ENCODE measurements around the gene TMEM132A. TPM values are rescaled to one million over a fixed set of nuclear protein-coding genes. Genes with fewer than 3 reads are reported as not detected.

TMEM132A gene
- total and polyA plus RNA-seq, 2 of the 13 experiments (the other 11 are each of a cell fraction or from before 2014, with no cell fraction given) = 11.1 to 32.9 TPM

DNA sequence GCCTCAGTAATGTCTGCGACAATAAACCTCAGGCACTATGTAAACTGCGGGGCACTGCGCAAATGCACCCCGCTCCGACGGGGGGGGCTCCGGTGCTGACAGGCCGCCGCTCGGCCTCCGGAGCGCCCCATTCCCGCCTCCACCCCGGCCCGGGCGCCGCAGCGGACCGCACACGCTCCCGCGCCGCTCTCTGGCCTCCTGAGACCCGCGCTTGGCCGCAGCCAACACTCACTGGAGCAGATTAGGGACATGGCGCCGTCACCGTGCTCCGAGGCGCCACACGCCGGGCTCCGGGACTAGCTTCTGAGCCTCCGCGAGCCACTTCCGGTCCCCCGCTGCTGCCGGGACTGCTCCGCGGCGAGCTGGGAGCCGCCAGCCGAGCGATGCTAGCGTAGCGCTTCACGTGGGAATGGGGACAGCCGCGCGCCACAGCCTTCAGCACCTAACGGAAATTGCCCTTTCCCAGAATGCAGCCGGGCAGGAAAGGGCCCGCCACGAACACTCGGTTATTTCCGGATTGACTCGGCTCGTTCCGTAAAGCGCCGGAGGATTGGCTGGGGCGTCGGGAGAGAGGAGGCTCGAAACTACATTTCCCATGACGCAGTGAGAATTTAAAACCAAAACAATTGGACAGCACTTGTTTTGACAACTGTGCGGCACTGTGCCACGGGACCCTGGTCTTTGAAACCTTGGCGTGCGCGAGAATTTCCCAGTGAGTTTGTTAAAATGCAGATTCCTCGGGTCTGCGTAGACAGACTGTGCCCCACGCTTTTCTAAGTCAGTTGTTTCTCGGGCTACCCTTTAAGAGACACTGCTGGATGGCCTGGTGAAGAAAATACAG lies 17.9 kb upstream of the TMEM132A start, which contains the start of gene PRPF19 (continued):
- peak; percentile 39; the same call in 1 of the 2 replicates for TF ChIP-seq ZNF136 (CRISPR knock-in tag; IDR thresholded peaks at IDR 0.05; ENCODE audit: low read depth)
- TF ChIP-seq, protein P1, sequence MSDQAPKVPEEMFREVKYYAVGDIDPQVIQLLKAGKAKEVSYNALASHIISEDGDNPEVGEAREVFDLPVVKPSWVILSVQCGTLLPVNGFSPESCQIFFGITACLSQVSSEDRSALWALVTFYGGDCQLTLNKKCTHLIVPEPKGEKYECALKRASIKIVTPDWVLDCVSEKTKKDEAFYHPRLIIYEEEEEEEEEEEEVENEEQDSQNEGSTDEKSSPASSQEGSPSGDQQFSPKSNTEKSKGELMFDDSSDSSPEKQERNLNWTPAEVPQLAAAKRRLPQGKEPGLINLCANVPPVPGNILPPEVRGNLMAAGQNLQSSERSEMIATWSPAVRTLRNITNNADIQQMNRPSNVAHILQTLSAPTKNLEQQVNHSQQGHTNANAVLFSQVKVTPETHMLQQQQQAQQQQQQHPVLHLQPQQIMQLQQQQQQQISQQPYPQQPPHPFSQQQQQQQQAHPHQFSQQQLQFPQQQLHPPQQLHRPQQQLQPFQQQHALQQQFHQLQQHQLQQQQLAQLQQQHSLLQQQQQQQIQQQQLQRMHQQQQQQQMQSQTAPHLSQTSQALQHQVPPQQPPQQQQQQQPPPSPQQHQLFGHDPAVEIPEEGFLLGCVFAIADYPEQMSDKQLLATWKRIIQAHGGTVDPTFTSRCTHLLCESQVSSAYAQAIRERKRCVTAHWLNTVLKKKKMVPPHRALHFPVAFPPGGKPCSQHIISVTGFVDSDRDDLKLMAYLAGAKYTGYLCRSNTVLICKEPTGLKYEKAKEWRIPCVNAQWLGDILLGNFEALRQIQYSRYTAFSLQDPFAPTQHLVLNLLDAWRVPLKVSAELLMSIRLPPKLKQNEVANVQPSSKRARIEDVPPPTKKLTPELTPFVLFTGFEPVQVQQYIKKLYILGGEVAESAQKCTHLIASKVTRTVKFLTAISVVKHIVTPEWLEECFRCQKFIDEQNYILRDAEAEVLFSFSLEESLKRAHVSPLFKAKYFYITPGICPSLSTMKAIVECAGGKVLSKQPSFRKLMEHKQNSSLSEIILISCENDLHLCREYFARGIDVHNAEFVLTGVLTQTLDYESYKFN (CRISPR knock-in tag; conservative IDR thresholded peaks at IDR 0.05) = peak; percentile 49; the same call in 1 of the 2 replicates
- peak; percentile 72 for TF ChIP-seq NR2C2 (CRISPR knock-in tag; IDR thresholded peaks at IDR 0.05; ENCODE audit: borderline replicate concordance)
- peak; percentile 72; the same call in 1 of the 2 replicates for TF ChIP-seq ARHGAP35 (CRISPR knock-in tag; IDR thresholded peaks at IDR 0.05; ENCODE audit: borderline replicate concordance)
- TF ChIP-seq, protein P2, sequence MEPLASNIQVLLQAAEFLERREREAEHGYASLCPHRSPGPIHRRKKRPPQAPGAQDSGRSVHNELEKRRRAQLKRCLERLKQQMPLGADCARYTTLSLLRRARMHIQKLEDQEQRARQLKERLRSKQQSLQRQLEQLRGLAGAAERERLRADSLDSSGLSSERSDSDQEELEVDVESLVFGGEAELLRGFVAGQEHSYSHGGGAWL (CRISPR knock-in tag; IDR thresholded peaks at IDR 0.05) = peak; percentile 85; the same call in 1 of the 2 replicates
- TF ChIP-seq ZNF260 (CRISPR knock-in tag; IDR thresholded peaks at IDR 0.05; ENCODE audit: borderline replicate concordance, low read depth) = no peak
- no peak for TF ChIP-seq ZNF33A (CRISPR knock-in tag; IDR thresholded peaks at IDR 0.05; ENCODE audit: borderline replicate concordance)
- TF ChIP-seq, protein P3, sequence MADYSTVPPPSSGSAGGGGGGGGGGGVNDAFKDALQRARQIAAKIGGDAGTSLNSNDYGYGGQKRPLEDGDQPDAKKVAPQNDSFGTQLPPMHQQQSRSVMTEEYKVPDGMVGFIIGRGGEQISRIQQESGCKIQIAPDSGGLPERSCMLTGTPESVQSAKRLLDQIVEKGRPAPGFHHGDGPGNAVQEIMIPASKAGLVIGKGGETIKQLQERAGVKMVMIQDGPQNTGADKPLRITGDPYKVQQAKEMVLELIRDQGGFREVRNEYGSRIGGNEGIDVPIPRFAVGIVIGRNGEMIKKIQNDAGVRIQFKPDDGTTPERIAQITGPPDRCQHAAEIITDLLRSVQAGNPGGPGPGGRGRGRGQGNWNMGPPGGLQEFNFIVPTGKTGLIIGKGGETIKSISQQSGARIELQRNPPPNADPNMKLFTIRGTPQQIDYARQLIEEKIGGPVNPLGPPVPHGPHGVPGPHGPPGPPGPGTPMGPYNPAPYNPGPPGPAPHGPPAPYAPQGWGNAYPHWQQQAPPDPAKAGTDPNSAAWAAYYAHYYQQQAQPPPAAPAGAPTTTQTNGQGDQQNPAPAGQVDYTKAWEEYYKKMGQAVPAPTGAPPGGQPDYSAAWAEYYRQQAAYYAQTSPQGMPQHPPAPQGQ (CRISPR knock-in tag; IDR thresholded peaks at IDR 0.05; ENCODE audit: borderline replicate concordance) = peak; percentile 64; the same call in 1 of the 2 replicates
- TF ChIP-seq, protein P4, sequence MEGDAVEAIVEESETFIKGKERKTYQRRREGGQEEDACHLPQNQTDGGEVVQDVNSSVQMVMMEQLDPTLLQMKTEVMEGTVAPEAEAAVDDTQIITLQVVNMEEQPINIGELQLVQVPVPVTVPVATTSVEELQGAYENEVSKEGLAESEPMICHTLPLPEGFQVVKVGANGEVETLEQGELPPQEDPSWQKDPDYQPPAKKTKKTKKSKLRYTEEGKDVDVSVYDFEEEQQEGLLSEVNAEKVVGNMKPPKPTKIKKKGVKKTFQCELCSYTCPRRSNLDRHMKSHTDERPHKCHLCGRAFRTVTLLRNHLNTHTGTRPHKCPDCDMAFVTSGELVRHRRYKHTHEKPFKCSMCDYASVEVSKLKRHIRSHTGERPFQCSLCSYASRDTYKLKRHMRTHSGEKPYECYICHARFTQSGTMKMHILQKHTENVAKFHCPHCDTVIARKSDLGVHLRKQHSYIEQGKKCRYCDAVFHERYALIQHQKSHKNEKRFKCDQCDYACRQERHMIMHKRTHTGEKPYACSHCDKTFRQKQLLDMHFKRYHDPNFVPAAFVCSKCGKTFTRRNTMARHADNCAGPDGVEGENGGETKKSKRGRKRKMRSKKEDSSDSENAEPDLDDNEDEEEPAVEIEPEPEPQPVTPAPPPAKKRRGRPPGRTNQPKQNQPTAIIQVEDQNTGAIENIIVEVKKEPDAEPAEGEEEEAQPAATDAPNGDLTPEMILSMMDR (CRISPR knock-in tag; IDR thresholded peaks at IDR 0.05) = peak; percentile 12; the same call in 1 of the 2 replicates
- TF ChIP-seq ZNF788 (CRISPR knock-in tag; IDR thresholded peaks at IDR 0.05; ENCODE audit: borderline replicate concordance) = peak; percentile 76; the same call in 1 of the 2 replicates
- TF ChIP-seq, protein P5, sequence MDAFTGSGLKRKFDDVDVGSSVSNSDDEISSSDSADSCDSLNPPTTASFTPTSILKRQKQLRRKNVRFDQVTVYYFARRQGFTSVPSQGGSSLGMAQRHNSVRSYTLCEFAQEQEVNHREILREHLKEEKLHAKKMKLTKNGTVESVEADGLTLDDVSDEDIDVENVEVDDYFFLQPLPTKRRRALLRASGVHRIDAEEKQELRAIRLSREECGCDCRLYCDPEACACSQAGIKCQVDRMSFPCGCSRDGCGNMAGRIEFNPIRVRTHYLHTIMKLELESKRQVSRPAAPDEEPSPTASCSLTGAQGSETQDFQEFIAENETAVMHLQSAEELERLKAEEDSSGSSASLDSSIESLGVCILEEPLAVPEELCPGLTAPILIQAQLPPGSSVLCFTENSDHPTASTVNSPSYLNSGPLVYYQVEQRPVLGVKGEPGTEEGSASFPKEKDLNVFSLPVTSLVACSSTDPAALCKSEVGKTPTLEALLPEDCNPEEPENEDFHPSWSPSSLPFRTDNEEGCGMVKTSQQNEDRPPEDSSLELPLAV (CRISPR knock-in tag; conservative IDR thresholded peaks at IDR 0.05; ENCODE audit: low read depth) = no peak
- no peak for TF ChIP-seq PRPF4 (IDR thresholded peaks at IDR 0.05; ENCODE audit: low read depth, low read length, poor library complexity, severe bottlenecking)
